Measurements from ENCODE around the gene EBI3. TPM values are rescaled to one million over a fixed set of nuclear protein-coding genes. Genes with fewer than 3 reads are reported as not detected.

EBI3 gene
- total RNA-seq, 1 donor from 2014 or later: 0.49 TPM

DNA sequence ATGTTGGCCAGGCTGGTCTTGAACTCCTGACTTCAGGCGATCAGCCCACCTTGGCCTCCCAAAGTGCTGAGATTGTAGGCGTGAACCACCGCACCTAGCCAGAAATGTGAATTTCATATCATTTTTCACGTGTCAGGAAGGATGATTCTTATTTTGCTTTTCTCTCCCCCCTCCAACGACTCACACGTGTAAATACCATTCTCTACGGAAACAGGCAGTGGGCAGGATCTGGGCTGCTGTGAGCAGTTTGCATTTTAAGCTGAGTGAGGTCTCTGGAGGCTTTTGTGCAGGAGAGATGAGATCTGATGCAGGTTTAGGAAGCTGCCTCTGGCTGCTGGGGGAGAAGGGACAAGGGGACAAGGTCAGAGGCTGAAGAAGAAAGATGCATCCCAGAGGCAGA, 35.0 kb upstream of the EBI3 start:
- H3K4me1 ChIP-seq: peaks cover 7% of the 10 kb centered on the region
- H3K27ac ChIP-seq (replicated peaks): no peak overlapping the region
- H3K36me3 ChIP-seq: no peaks in the 10 kb centered on the region
- DNase-seq: no peak
- H3K27me3 ChIP-seq (ENCODE audit: low read depth): peaks cover 85% of the 10 kb centered on the region
- H3K4me3 ChIP-seq: no peak overlapping the region
- TF ChIP-seq, protein P1, sequence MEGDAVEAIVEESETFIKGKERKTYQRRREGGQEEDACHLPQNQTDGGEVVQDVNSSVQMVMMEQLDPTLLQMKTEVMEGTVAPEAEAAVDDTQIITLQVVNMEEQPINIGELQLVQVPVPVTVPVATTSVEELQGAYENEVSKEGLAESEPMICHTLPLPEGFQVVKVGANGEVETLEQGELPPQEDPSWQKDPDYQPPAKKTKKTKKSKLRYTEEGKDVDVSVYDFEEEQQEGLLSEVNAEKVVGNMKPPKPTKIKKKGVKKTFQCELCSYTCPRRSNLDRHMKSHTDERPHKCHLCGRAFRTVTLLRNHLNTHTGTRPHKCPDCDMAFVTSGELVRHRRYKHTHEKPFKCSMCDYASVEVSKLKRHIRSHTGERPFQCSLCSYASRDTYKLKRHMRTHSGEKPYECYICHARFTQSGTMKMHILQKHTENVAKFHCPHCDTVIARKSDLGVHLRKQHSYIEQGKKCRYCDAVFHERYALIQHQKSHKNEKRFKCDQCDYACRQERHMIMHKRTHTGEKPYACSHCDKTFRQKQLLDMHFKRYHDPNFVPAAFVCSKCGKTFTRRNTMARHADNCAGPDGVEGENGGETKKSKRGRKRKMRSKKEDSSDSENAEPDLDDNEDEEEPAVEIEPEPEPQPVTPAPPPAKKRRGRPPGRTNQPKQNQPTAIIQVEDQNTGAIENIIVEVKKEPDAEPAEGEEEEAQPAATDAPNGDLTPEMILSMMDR (IDR thresholded peaks at IDR 0.05; ENCODE audit: borderline replicate concordance): no peak
- H3K9me3 ChIP-seq (replicated peaks): no peaks in the 10 kb centered on the region
- intact Hi-C loops (cut with micrococcal nuclease): no loop called here

DNA sequence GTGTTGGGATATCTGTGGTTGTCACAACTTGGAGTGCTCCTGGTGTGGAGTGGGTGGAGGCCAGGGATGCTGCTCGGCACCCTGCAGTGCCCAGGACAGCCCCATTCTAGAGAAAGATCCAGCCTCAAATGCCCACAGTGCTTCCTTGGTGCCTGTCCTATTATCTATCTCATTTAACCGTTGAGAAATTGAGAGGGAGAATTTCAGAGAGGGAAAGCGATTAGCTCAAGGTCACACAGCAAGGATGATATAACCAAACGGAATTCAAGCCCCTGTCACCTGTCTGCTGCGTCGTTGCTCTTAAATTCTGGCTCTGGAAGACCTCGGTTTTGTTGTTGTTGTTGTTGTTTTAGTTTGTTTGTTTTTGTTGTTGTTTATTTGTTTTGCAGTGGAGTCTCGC, 33.3 kb upstream of the EBI3 start:
- intact Hi-C loops (cut with micrococcal nuclease): no loop called here
- TF ChIP-seq, protein P1 (IDR thresholded peaks at IDR 0.05; ENCODE audit: borderline replicate concordance): no peak
- no peak for DNase-seq
- Histone ChIP-seq H3K27ac (replicated peaks) (no peak overlapping the region), H3K4me3 (no peak overlapping the region), H3K4me1 (peaks cover 7% of the 10 kb centered on the region), H3K27me3 (ENCODE audit: low read depth) (peaks cover 92% of the 10 kb centered on the region), H3K9me3 (replicated peaks) (no peaks in the 10 kb centered on the region), H3K36me3 (no peaks in the 10 kb centered on the region)

DNA sequence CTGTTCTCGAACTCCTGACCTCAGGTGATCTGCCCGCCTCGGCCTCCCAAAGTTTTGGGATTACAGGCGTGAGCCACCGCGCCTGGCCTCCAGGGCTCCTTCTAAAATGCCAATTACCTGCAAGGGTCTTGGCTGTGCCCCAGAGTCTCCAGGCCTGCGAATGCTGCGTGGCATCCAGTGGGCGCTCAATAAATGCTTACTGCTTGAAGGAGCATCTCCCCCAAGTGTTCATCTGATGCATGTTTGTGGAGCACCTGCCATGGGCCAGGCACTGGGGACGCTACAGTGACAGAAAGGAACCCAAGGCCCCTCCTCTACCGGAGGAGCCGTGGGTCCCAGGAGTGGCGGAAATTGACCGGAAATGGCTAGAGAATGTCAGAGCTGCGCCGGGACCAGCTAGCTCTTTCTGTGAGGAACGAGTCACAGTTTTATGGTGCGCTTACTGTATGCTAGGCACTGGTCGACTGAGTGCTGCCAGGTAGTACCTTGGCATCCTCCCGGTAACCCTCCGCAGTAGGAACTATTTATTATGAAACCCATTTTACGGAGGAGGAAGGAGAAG, 32.7 kb upstream of the EBI3 start:
- intact Hi-C loops (cut with micrococcal nuclease): no loop called here

DNA sequence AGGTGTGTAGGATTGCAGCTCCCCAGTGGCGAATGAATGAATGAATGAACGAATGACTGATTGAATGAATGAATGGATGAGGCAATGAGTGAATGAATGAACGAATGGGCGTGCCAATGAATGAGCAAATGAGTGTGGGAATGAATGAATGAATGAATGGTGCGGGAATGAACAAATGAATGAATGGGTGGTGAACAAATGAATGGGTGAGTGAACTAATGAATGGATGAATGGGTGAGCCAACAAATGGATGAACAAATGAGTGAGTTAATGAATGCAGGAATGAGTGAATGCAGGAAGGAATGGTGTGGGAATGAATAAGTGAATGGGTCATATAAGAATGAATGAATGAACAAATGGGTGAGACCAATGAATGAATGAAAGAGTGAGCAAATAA, 32.1 kb upstream of the EBI3 start:
- intact Hi-C loops (cut with micrococcal nuclease): no loop called here
- Histone ChIP-seq H3K4me1 (peaks cover 7% of the 10 kb centered on the region), H3K27ac (replicated peaks) (no peak overlapping the region), H3K4me3 (no peak overlapping the region), H3K27me3 (ENCODE audit: low read depth) (peaks cover 80% of the 10 kb centered on the region), H3K9me3 (replicated peaks) (no peaks in the 10 kb centered on the region), H3K36me3 (no peaks in the 10 kb centered on the region)
- no peak for DNase-seq
- TF ChIP-seq, protein P1 (IDR thresholded peaks at IDR 0.05; ENCODE audit: borderline replicate concordance): no peak

More for the DNA sequence above, 32.7 kb upstream of the EBI3 start:
- H3K9me3 ChIP-seq (replicated peaks): no peaks in the 10 kb centered on the region
- DNase-seq: no peak
- H3K4me1 ChIP-seq: peaks cover 7% of the 10 kb centered on the region
- no peak overlapping the region for H3K4me3 ChIP-seq
- peaks cover 86% of the 10 kb centered on the region for H3K27me3 ChIP-seq (ENCODE audit: low read depth)
- H3K27ac ChIP-seq (replicated peaks): no peak overlapping the region
- TF ChIP-seq, protein P1 (IDR thresholded peaks at IDR 0.05; ENCODE audit: borderline replicate concordance): no peak
- H3K36me3 ChIP-seq: no peaks in the 10 kb centered on the region

DNA sequence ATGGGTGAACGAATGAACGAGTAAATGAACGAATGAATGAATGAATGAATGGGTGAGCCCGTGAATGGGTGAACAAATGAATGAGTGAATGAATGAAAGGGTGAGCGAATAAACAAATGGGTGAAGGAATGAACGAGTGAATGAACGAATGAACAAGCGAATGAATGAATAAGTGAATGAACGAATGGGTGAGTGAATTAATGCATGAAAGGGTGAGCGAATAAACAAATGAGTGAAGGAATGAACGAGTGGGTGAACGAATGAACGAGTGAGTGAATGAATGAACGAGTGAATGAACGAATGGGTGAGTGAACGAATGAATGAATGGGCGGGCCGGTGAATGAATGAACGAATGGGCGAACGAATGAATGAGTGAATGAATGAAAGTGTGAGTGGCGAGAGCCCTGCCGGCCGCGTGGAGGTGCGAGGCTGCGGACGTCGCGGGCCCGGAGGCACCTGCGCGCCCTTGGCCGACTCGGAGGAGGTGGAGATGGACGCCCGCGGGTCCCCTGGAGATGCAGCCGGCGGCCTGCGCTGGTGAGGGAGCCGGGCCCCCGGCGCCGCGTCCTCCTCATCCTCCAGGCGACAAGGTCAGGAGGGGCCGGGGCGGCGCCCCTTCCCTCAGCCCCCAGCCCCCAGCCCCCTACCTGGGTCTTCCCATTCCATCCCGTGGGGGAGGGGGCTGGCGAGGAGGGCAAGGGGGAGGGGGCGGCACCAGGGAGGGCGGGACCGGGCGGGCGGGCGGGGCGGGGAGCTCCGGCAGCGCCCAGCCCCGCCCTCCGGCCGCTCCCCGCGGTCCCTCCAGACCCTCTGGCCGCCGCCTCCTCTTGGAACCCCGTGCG, 31.5 kb upstream of the EBI3 start:
- peaks cover 7% of the 10 kb centered on the region for H3K4me1 ChIP-seq
- no peaks in the 10 kb centered on the region for H3K9me3 ChIP-seq (replicated peaks)
- H3K27ac ChIP-seq (replicated peaks): no peak overlapping the region
- H3K36me3 ChIP-seq: no peaks in the 10 kb centered on the region
- peaks cover 74% of the 10 kb centered on the region for H3K27me3 ChIP-seq (ENCODE audit: low read depth)
- H3K4me3 ChIP-seq: peak overlapping the region; percentile 17
- TF ChIP-seq, protein P1 (IDR thresholded peaks at IDR 0.05; ENCODE audit: borderline replicate concordance): no peak
- no peak for DNase-seq
- intact Hi-C loops (cut with micrococcal nuclease): no loop called here

Data from left ventricle myocardium inferior (tissue), 1 donor.